Skin epidermis (tissue), 12 donors: Measurements from ENCODE around the gene DES.
"Not testable (repeated sequence)": the region's sequence is repeated elsewhere in the genome, so short reads cannot be mapped to it uniquely, and the experiment has no call there.

ENCODE experiments used
- H3K27ac ChIP-seq, 21 experiments: fragments of 200-600 bp; sonication (generic) in 11 of 21; one replicate each; pipeline ENCODE4 v1.5.0; 2020; ENCODE audit warnings: mild to moderate bottlenecking in 3 of 21, inconsistent platforms in 2 of 21, moderate library complexity in 2 of 21
- H3K4me3 ChIP-seq, 7 experiments: fragments of 200-600 bp; sonication (generic) in 2 of 7; one replicate each; pipeline ENCODE4 v1.5.0; 2020; ENCODE audit warnings: inconsistent platforms in 2 of 7, mild to moderate bottlenecking in 2 of 7, moderate library complexity in 1 of 7

The DES gene

DNA sequence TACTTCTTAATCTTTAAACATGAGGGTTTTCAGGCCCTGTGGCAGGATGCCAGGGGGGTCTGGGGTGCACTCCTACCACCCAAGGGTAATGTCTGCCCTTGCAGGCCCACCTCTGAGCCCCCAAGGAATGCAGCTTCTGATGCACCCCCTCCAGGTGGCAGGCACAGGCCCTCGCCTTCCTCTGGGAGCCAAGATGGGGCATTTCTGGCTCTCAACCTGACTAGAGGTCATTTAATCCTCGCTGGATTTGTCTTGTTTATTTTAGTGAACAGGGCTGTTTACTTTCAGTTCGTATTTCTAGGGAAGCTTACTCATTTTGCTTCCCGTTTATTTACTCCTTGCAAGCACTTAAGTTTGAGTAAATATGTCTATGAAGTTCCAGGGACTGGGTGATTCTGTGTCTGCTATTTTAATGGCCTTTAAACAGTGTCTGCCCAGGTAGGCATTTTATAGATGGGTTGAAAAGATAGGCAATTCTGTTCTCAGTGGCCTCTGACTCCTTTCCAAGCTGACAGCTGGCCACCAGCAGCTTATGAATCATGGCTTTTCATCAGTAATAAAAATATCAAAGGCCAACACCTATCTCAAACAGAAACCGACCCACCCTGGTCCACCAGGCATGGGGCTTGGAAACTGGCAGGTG lies 19.3 kb upstream of the DES start:
- no peak overlapping the region for H3K27ac ChIP-seq
- no peak overlapping the region for H3K4me3 ChIP-seq

DNA sequence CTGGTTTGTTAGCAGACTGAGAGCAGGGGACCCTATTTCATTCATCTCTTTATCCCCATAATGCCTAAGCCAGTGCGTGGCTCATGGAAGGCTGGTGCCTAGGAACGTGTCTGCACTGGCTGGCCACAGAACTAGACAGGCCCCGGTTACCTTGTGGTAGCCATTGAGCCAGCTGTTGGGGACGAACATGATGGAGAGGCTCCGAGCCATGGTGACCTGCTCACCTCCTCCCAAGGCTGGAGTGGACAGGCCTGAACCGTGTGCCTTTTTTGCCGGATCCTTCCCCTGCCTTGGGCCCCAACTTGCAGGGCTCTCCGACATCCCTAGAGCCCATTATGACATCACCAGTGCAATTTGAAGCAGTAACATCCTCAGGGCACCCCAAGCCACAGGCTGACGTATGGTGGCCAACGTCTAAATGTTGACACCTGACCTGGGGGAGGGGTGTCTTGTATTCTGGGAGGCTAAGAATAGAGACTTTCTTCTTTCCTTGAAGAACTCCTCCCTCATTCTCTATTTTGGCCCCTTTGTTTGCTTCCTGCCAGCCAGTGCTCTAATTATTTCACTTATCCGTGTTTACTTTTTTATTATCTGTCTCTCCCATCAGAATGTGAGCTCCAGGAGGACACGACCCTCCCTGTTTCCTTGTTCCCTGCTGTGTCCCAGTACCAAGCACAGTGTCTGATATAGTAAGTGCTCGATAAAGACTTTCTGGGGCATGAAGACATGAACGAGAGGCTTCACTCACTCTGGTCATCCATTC lies 18.3 kb upstream of the DES start:
- Histone ChIP-seq H3K4me3 (no peak overlapping the region), H3K27ac (no peak overlapping the region)

DNA sequence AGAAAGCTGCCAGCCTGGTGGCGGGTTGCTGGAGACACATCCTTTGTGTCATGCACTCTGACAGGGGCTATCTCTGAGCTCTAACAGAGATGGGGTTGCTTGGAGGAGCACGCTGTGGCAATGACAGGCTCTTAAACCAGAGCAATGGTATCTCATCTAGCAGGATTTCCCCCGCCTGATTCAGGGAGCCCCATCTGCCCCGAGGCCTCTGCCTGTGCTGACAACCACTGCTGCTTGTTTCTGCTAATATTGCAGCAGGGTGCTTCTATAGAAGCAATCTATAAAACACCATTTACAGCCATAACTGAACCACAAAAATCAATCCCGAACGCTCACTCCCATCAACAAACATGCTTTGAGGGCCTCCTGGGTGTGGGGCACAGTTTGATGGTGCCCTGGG lies 17.6 kb upstream of the DES start:
- H3K27ac ChIP-seq, result no peak overlapping the region
- no peak overlapping the region for H3K4me3 ChIP-seq

DNA sequence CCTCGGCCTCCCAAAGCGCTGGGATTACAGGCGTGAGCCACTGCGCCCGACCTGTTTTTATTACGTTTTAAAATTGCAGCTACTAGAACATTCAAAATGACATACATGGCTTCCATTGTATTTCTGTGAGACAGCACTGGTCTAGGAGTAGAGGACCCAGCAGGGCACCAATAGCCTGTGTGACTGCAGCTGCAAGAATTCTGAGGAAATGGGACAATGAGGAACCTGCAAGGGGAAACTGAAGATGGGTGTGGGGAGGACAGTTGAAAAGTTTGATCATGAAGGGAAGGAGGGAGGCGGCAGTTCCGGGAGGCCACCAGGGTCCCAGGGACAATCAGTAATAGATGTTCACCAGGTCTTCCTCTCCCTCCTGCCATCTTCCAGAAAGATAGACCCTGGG lies 16.6 kb upstream of the DES start:
- no peak overlapping the region for H3K27ac ChIP-seq
- H3K4me3 ChIP-seq, result no peak overlapping the region

DNA sequence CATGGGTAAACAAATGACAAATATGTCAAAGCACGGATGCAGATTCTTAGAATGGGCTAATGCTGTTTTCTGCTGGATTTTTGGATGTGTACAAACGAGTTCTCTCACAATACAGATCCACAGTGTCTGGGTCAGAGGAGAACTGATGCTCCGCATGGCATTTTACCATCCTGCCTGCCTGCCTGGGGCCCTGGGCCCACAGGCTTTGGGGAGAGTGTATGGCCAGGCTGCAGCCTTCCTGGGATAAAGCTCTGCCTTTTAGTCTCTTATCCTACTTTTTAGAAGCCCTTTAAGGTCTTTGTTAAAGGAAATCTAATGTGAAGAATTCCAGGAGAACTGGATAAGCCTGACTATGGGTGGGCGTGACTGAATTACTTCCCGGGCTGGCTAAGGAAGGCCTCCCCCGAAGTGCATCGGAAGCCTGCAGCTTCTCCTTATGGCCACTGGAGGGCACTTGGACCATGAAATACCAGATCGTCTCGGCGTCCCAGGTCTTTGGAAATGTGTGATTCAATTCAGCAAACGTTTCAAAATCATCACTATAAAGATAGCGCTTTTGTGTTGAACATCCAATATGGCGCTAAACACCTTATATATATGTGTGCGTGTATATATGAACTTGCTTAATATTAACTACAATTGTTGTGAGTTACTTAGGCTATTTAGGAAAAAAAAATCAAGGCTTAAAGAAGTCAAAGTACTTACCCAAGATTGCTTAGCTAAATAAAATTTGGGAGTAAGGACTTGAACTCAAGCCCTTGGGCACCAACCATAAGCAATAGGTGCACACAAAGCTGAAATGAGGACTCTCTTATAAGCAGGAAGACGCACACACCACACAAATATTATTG lies 15.3 kb upstream of the DES start:
- Histone ChIP-seq H3K27ac (no peak overlapping the region), H3K4me3 (no peak overlapping the region)

DNA sequence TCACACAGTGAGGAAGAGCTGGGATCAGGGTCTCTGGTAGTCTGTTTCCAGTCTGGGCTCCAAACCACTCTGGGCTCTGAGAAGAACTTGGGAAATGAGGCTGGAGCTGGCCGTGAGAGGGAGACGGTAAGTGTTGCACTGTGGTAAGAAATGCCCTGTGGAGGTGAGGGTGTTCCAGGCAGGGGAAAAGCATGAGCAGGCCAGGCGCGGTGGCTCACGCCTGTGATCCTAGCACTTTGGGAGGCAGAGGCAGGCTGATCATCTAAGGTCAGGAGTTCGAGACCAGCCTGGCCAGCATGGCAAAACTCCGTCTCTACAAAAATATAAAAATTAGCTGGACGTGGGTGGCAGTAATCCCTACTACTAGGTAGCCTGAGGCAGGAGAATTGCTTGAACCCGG lies 14.3 kb upstream of the DES start:
- H3K27ac ChIP-seq, result no peak overlapping the region
- H3K4me3 ChIP-seq, result no peak overlapping the region

DNA sequence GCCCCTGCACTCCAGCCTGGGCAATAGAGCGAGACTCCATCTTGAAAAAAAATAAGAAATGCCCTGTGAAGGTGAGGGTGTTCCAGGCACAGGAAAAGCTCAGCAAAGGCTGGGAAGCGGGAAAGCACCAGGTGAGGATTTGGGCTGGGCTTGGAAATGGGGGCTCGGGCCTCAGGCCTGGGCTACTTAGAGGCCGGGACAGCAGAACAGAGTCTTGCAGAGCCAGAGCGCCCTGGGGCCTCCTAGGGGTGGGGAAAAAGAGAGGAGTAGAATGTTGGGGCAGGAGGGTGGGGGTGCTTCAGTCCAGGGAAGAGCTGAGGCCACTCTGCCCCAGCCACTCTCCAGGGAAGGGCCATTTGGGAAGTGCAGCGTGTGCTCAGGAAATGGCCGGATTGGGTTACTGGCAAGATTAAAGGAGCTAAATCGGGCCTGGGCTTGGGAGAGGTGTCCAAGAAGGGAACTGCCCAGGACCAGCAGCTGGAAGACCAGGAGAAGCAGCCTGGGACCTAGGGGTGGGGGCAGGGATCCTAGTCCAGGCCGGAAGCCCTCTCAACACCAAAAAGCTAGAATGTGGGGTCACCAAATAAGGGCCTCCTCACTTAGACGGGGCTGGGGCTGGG lies 13.8 kb upstream of the DES start:
- H3K4me3 ChIP-seq, result no peak overlapping the region
- H3K27ac ChIP-seq, result peak overlapping the region in 1 of 21 experiments; percentile 21

DNA sequence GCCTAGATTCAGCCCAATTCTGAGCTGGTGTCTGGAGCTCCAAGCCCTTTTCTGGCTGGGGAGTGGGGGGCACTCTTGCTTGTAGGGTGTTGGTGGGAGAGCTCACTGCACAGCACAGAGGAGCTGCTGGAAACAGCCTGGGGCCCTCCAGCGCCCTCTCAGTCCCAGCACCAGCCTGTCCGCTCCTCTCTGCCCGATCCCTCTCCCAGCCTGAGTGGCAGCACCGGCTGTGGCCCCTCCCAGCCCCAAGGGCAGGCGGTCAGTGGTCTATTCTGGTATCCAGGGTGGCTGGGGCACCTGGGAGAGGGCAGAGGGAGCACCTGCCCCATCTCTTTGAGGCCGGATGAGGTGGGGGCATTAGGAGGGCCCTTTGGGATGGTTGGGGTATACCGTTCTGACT lies 13.2 kb upstream of the DES start:
- no peak overlapping the region for H3K4me3 ChIP-seq

DNA sequence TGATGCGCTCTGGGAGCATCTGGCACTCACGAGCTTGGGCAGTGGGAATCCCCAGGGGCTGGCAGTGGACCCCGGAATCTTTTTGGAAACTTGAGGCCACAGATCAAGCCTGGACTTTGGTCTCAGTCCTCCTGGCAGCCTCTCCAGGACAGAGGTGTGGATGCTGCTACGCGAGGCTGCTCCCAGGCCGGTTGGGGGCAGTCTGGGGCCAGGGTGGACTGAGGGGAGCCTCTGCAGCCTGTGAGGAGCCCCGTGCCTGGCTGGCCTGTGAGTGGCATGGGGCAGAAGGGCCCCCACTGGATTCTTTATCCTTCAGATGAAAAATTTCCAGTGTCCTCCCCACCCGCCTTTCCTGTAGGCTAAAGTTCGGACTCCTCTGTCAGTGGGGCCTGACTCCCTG lies 12.7 kb upstream of the DES start:
- Histone ChIP-seq H3K27ac (peak overlapping the region in 1 of 21 experiments; percentile 38), H3K4me3 (no peak overlapping the region)

More for the DNA sequence above, 13.2 kb upstream of the DES start:
- H3K27ac ChIP-seq, result peak overlapping the region in 1 of 21 experiments; percentile 38

DNA sequence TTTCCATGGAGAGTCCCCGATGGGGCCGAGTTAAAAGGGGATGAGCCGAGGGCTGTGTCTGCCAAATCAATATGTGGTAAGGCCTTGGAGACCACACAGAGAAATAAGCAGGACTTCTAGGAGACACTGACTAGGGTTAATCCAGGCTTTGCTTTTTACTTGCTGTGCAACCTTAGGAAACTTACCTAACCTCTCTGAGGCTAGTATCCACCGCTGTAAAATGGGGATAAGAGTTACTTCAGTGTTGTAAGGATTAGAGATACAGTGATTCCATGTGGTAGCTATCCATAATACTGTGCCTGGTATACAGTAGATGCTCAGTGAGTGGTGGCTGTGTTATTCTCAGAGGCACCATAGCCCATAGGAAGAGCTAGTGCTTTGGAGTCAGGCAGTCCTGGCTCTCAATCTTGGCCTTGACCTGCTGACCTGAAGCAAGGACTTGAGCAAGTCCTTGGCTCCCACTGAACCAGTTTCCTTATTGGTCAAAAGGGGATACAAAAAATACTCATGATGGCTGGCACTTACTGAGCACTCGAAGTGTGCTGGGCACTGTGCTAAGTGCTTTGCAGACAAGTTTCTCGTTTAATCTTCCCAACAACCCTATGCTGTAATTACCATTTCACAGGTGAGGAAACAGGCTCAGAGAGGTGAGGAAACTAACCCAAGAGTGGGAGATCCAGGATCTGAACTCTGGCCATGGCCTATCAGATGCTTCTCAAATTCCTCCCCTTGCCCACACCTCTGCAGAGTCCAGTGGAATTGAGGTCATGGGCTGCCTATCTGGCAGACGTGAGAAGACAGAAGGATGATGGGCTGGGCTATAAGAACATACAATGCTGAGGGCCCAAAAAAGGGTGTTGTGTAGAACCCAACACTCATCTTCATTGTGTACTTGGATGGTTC lies 12.0 kb upstream of the DES start:
- H3K4me3 ChIP-seq, result no peak overlapping the region
- no peak overlapping the region for H3K27ac ChIP-seq

DNA sequence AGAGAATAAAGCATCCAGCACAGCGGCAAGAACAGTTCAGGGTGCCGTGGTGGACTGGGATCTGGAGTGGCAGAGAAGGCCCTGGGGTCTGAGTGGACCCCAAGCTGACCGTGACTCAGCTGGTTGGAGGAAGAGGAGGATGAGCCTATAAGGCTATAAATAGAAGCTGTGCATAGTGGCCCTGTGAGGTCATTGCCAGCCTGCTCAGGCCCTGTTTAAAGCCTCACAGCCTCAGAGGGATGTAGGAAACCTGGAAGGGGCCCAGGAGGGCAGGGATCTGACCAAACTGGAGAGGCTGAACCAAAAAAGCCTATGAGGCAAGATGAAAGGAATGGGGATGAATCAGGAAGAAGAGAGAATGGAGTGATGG lies 11.3 kb upstream of the DES start:
- Histone ChIP-seq H3K4me3 (no peak overlapping the region), H3K27ac (no peak overlapping the region)

DNA sequence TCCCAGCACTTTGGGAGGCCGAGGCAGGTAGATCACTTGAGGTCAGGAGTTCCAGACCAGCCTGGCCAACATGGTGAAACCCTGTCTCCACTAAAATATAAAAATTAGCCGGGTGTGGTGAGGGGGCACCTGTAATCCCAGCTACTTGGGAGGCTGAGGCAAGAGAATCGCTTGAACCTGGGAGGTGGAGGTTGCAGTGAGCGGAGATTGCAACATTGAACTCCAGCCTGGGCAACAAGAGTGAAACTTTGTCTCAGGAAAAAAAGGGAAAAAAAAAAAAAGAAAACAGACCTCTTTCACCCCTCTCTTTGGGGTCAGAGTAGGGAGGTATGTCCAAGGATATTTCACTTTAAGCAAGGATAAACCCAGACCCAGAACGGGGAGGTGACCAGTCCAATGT lies 10.8 kb upstream of the DES start:
- H3K4me3 ChIP-seq, H3K27ac ChIP-seq: not testable (repeated sequence)

DNA sequence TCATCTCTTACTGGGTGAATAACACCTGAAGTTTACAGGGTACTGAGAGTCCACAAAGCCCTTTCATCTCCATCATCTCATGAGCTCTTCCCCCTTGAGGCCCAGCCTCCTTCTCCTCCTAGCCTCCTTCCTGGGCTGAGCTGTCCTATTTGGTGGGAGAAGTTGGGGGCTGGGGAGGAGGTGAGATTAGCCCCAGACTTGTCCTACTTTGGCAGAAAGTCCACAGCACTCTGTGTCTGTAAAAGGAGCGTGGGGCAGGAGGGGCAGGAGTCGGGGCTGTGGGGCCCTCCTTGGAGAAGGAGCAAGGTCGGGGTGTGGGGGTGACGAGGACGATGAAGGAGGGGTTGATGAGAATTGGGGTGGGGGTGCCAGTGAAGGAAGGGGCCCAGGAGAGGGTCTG lies 10.0 kb upstream of the DES start:
- no peak overlapping the region for H3K27ac ChIP-seq
- H3K4me3 ChIP-seq, result no peak overlapping the region

DNA sequence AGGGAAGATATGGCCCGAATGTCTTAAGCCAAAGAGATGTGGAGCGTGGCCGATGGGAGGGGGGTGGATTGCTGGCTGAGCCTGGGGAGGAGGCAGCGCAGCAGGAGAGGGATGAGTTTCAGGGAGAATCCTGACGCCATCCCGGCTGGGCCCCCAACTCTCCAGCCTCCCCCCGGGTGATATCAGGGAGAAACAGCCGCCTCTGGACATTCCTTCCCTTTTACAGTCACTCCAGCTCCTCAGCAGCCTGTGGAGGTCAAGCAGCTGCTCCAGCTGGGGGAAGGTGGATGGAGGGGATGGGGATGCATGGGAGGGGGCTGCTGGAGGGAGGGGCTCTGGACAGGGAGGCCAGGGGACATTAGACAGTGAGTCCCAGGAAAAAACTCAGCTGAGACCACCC lies 9.5 kb upstream of the DES start:
- Histone ChIP-seq H3K27ac (no peak overlapping the region), H3K4me3 (no peak overlapping the region)

DNA sequence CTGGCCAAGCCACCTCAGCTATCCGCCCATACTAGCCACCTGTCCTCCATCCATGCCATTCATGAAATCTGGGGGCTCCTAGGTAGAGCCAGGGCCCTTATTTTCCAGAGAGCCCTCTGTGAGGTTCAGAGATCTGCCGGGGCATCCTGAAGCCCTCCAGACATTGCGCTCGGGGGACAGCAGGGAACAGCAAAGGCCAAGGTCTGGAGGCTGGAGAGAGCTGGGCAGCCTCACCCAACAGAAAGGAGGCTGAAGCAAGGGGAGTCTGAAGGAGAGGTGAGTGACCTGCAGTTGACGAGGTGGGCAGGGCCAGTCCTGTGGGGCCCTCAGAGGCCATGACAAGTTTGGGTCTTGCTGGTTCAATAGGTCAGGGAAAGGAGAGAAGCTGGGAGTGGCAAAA lies 8.6 kb upstream of the DES start:
- Histone ChIP-seq H3K27ac (no peak overlapping the region), H3K4me3 (no peak overlapping the region)

DNA sequence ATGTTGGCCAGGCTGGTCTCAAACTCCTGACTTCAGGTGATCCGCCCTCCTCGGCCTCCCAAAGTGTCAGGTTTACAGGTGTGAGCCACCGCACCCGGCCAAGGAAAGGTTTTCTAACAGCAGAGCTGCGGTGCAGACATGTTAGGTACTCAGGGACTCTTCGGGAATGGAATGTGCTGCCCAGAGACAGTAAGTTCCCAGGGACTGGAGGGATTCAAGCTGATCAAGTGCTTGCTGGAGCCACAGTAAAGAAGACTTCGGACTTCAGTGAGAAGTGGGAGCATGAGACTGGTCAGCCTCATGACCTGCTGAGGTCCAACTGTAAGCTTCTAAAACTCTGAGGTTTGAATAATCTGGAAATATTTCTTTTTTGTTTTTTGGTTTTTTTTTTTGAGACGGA lies 7.8 kb upstream of the DES start:
- Histone ChIP-seq H3K27ac (no peak overlapping the region), H3K4me3 (no peak overlapping the region)

DNA sequence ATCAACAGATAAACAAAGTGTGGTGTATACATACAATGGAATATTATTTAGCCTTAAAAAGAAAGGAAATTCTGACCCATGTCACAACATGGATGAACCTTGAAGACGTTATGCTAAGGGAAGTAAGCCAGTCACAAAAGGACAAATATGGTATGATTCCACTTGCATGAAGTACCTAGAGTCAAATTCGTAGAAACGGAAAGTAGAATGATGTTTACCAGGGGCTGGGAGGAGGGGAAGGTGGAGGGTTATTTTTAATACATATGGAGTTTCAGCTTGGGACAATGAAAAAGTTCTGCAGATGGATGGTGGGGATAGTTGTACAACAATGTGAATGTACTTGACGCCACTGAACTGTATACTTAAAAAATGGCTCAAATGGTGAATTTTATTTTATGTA lies 3.3 kb upstream of the DES start:
- no peak overlapping the region for H3K27ac ChIP-seq

DNA sequence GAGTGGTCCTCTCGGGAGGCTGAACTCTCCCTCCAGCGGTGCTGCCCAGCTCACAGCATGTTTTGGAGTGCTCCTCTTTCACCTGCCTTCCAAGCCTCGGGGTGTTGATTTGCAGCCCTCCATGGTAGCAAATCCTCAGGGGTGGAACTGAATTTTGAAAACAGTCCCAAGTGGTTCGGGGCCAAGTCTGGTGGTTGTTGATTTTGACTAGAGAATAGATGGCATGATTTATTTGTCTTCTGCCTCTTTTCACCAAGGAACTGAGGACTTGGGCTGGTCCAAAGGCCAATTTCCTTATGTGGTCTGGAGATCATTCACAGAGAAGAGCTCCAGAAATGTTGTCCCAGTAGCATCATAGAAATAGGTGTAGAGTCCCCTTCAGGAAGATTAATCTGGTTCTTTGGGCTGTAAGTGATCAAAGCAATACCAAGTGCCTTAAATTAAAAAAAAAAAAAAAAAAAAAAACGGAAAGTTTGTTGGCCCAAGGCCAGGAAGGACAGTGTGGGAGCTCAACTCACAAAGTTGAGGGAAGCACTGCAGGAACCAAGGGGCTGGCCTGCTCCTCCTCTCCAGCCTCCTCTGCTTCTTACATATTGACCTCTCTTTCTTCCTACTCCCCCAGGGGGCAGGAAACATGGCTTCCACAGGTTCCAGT lies 2.5 kb upstream of the DES start:
- H3K27ac ChIP-seq, result no peak overlapping the region

More for the DNA sequence above, 3.3 kb upstream of the DES start:
- H3K4me3 ChIP-seq, result no peak overlapping the region

DNA sequence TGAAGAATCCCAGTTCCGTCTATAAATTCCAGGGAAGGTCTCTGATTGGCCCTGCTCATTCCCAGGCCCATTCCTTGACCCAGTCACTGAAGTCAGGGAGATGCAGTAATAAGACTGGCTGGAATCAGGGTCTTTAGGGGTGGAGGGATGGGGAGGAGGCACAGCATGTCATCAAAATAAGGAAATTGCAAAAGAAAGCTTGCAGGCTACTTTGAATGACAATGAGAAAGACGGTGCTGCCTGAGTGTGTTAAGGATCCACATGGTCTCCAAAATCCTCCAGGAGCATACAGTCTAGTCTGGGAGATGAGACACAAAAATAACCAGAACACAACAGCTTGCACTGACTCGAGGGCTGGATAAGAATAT lies 2.0 kb upstream of the DES start:
- Histone ChIP-seq H3K27ac (no peak overlapping the region), H3K4me3 (no peak overlapping the region)

More for the DNA sequence above, 2.5 kb upstream of the DES start:
- no peak overlapping the region for H3K4me3 ChIP-seq
